Liver (tissue), 9 donors: ENCODE results near the gene NUP214. TPM values are rescaled to one million over a fixed set of nuclear protein-coding genes. Genes with fewer than 3 reads are reported as not detected.

ENCODE experiments used
- DNase-seq: peaks from one replicate; pipeline ENCODE4 v3.0.0-alpha.2; 2017; ENCODE audit warnings: low spot score
- H3K27ac ChIP-seq, 2 donors: one replicate each; pipeline ENCODE4 v1.7.0; 2013; ENCODE audit warnings: inconsistent platforms in 2 of 2, low read length in 2 of 2, control low read depth in 1 of 2, low read depth in 1 of 2, mild to moderate bottlenecking in 1 of 2
- H3K27me3 ChIP-seq, 4 donors: one replicate each; pipeline versions ENCODE4 v1.6.1 to v1.7.0; 2013; ENCODE audit warnings: low read length in 3 of 4, inconsistent platforms in 1 of 4, mild to moderate bottlenecking in 1 of 4, moderate library complexity in 1 of 4; ENCODE audit not compliant: control insufficient read depth in 4 of 4, insufficient read depth in 4 of 4
- H3K36me3 ChIP-seq, 4 donors: one replicate each; pipeline versions ENCODE4 v1.6.1 to v1.7.0; 2013; ENCODE audit warnings: low read length in 3 of 4, mild to moderate bottlenecking in 3 of 4, low read depth in 1 of 4, moderate library complexity in 1 of 4; ENCODE audit not compliant: control insufficient read depth in 4 of 4, insufficient read depth in 3 of 4
- H3K4me1 ChIP-seq, 4 donors: one replicate each; pipeline versions ENCODE4 v1.6.1 to v1.7.0; 2013; ENCODE audit warnings: low read length in 3 of 4, mild to moderate bottlenecking in 3 of 4, moderate library complexity in 1 of 4; ENCODE audit not compliant: control insufficient read depth in 4 of 4, insufficient read depth in 4 of 4
- H3K4me3 ChIP-seq, 3 donors: one replicate each; pipeline versions ENCODE4 v1.6.1 to v1.7.0; 2013; ENCODE audit warnings: low read length in 3 of 3, control low read depth in 1 of 3, low read depth in 1 of 3, mild to moderate bottlenecking in 1 of 3
- H3K9ac ChIP-seq, 2 donors: one replicate each; pipeline ENCODE4 v1.7.0; 2013; ENCODE audit warnings: low read length in 2 of 2, mild to moderate bottlenecking in 2 of 2, moderate library complexity in 2 of 2, control low read depth in 1 of 2, low read depth in 1 of 2
- H3K9me3 ChIP-seq, 4 donors: one replicate each; pipeline versions ENCODE4 v1.6.1 to v1.7.0; 2013; ENCODE audit warnings: low read length in 3 of 4; ENCODE audit not compliant: control insufficient read depth in 4 of 4
- EGR1 ChIP-seq, 2 donors: IDR thresholded peaks; 2 replicates each; pipeline ENCODE4 v1.6.1; 2016 to 2018; ENCODE audit warnings: antibody characterized with exemption in 2 of 2, low read depth in 2 of 2
- FOXA2 ChIP-seq: IDR thresholded peaks from 2 replicates; pipeline ENCODE4 v1.6.1; 2016; ENCODE audit warnings: antibody characterized with exemption
- HNF4A ChIP-seq, 2 donors: conservative IDR thresholded peaks; 2 replicates each; pipeline ENCODE4 v1.6.1; 2016; ENCODE audit warnings: antibody characterized with exemption in 2 of 2, mild to moderate bottlenecking in 2 of 2
- HNF4G ChIP-seq: IDR thresholded peaks from 2 replicates; pipeline ENCODE4 v1.6.1; 2016; ENCODE audit warnings: antibody characterized with exemption
- NR2F2 ChIP-seq: IDR thresholded peaks from 2 replicates; pipeline ENCODE4 v1.6.1; 2016; ENCODE audit warnings: antibody characterized with exemption
- RAD21 ChIP-seq, 2 donors: IDR thresholded peaks; 2 replicates each; pipeline ENCODE4 v1.6.1; 2016; ENCODE audit warnings: antibody characterized with exemption in 2 of 2, mild to moderate bottlenecking in 2 of 2
- REST ChIP-seq: IDR thresholded peaks from 2 replicates; pipeline ENCODE4 v1.6.1; 2016; ENCODE audit warnings: antibody characterized with exemption, mild to moderate bottlenecking
- RXRA ChIP-seq, 2 donors: IDR thresholded peaks; 2 replicates each; pipeline ENCODE4 v1.6.1; 2017 to 2018; ENCODE audit warnings: antibody characterized with exemption in 2 of 2, mild to moderate bottlenecking in 1 of 2
- SP1 ChIP-seq: IDR thresholded peaks from 2 replicates; pipeline ENCODE4 v1.6.1; 2018; ENCODE audit warnings: antibody characterized with exemption, mild to moderate bottlenecking
- TAF1 ChIP-seq: conservative IDR thresholded peaks from 2 replicates; pipeline ENCODE4 v1.6.1; 2016; ENCODE audit warnings: antibody characterized with exemption, mild to moderate bottlenecking
- YY1 ChIP-seq: IDR thresholded peaks from 2 replicates; pipeline ENCODE4 v1.6.1; 2016; ENCODE audit warnings: antibody characterized with exemption, mild to moderate bottlenecking
- WGBS: extraction: QIAGEN DNeasy Blood & Tissue Kit; methylation state at CpG from one replicate; pipeline ENCODE4 v1.1.7; 2013; 5-methylcytosine and 5-hydroxymethylcytosine counted together
- polyA plus RNA-seq, 2 donors: library from polyadenylated mRNA; stranded (reverse) in 1 of 2; unstranded in 1 of 2; fragments of 200-250 nt in 1 of 2; fragments of >200 nt in 1 of 2; fragmentation: Nextera tagmentation in 1 of 2; extraction: Ambion mirVana in 1 of 2; gene quantifications; one replicate each; pipeline versions ENCODE4 v1.2.1 to v1.2.3, GENCODE V29; 2013 to 2015
- total RNA-seq, 2 donors: library from RNA; depleted of rRNA; stranded (reverse); fragments of >200 nt; gene quantifications; one replicate each; pipeline ENCODE4 v1.2.3, GENCODE V29; 2014
- TF ChIP-seq, protein P1 (sequence below): IDR thresholded peaks from 2 replicates; pipeline ENCODE4 v1.6.1; 2016; ENCODE audit warnings: antibody characterized with exemption
- TF ChIP-seq, protein P2 (sequence below): IDR thresholded peaks from 2 replicates; pipeline ENCODE4 v1.6.1; 2016; ENCODE audit warnings: antibody characterized with exemption
- TF ChIP-seq, protein P3 (sequence below): fragments of 150-350 bp; IDR thresholded peaks from 2 replicates; pipeline ENCODE4 v1.5.1; 2017; ENCODE audit warnings: improper control_type of control experiment, low read depth, low read length; ENCODE audit not compliant: missing input control
- donor health status: healthy.
- donor health status: healthy.
- donor health status: healthy.
- donor health status: healthy.
- donor health status: healthy.

NUP214 gene
- total and polyA plus RNA-seq, 4 donors = 8.8 to 19.5 (median 16.5) TPM

DNA sequence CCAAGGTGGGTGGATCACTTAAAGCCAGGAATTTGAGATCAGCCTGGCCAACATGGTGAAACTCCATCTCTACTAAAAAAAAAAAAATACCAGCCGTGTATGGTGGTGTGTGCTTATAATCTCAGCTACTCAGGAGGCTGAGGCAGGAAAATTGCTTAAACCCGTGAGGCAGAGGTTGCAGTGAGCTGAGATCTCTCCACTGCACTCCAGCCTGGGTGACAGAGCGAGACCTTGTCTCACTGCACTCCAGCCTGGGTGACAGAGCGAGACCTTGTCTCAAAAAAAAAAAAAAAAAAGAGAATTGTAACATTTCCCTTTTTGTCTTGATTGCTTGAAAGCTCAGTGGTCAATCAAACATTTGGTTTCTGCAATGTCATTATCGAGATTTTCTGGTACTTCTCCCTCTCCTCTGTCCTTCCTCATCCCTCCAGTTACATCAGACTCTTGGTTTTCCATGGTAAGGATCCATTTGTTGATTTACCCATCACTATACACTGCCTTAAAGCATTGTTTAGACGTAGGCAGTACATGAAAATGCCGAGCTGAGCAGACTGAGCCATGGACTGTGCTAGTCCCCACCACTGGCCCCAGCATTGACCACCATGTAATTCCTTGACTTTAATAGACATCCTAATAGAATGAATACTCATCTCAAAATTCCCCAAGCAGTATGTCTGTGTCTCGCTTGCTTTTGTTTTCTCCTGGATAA, 40.6 kb upstream of the NUP214 start:
- Histone ChIP-seq H3K27ac (no peak overlapping the region), H3K4me1 (no peaks in the 10 kb centered on the region), H3K4me3 (no peak overlapping the region), H3K9ac (no peak overlapping the region), H3K9me3 (no peaks in the 10 kb centered on the region), H3K36me3 (no peaks in the 10 kb centered on the region), H3K27me3 (no peaks in the 10 kb centered on the region)
- no peak for DNase-seq
- WGBS = 75% methylated on average over 8 of the region's 8 CpGs
- TF ChIP-seq RXRA (IDR thresholded peaks at IDR 0.05) (no peak), RAD21 (IDR thresholded peaks at IDR 0.05) (no peak), TAF1 (no peak), HNF4A (conservative IDR thresholded peaks at IDR 0.05) (no peak), NR2F2 (no peak), YY1 (no peak), EGR1 (IDR thresholded peaks at IDR 0.05; ENCODE audit: low read depth in 2 of 2) (no peak)
- TF ChIP-seq, protein P1, sequence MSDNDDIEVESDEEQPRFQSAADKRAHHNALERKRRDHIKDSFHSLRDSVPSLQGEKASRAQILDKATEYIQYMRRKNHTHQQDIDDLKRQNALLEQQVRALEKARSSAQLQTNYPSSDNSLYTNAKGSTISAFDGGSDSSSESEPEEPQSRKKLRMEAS = no peak

GRCh38 chr9:131085370-131086122, 39.8 kb upstream of the NUP214 start:
- no peaks in the 10 kb centered on the region for H3K36me3 ChIP-seq
- no peaks in the 10 kb centered on the region for H3K4me1 ChIP-seq
- no peak overlapping the region for H3K27ac ChIP-seq
- no peak for DNase-seq
- TF ChIP-seq FOXA2 (no peak), SP1 (no peak), HNF4A (conservative IDR thresholded peaks at IDR 0.05) (no peak), TAF1 (no peak), RXRA (IDR thresholded peaks at IDR 0.05) (no peak), REST (no peak), NR2F2 (no peak), HNF4G (no peak)
- TF ChIP-seq, protein P2, sequence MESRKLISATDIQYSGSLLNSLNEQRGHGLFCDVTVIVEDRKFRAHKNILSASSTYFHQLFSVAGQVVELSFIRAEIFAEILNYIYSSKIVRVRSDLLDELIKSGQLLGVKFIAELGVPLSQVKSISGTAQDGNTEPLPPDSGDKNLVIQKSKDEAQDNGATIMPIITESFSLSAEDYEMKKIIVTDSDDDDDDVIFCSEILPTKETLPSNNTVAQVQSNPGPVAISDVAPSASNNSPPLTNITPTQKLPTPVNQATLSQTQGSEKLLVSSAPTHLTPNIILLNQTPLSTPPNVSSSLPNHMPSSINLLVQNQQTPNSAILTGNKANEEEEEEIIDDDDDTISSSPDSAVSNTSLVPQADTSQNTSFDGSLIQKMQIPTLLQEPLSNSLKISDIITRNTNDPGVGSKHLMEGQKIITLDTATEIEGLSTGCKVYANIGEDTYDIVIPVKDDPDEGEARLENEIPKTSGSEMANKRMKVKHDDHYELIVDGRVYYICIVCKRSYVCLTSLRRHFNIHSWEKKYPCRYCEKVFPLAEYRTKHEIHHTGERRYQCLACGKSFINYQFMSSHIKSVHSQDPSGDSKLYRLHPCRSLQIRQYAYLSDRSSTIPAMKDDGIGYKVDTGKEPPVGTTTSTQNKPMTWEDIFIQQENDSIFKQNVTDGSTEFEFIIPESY = no peak
- TF ChIP-seq, protein P3, sequence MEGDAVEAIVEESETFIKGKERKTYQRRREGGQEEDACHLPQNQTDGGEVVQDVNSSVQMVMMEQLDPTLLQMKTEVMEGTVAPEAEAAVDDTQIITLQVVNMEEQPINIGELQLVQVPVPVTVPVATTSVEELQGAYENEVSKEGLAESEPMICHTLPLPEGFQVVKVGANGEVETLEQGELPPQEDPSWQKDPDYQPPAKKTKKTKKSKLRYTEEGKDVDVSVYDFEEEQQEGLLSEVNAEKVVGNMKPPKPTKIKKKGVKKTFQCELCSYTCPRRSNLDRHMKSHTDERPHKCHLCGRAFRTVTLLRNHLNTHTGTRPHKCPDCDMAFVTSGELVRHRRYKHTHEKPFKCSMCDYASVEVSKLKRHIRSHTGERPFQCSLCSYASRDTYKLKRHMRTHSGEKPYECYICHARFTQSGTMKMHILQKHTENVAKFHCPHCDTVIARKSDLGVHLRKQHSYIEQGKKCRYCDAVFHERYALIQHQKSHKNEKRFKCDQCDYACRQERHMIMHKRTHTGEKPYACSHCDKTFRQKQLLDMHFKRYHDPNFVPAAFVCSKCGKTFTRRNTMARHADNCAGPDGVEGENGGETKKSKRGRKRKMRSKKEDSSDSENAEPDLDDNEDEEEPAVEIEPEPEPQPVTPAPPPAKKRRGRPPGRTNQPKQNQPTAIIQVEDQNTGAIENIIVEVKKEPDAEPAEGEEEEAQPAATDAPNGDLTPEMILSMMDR = no peak
- no peak overlapping the region for H3K9ac ChIP-seq
- no peaks in the 10 kb centered on the region for H3K9me3 ChIP-seq
- H3K27me3 ChIP-seq = no peaks in the 10 kb centered on the region
- WGBS = 79% methylated on average over 23 of the region's 23 CpGs
- H3K4me3 ChIP-seq = no peak overlapping the region
